Vagina (tissue), 2 donors: ENCODE measurements around the gene AQP10. TPM values are rescaled to one million over a fixed set of nuclear protein-coding genes. Genes with fewer than 3 reads are reported as not detected.

ENCODE experiments used
- DNase-seq, 2 donors: peaks; one replicate each; pipeline ENCODE4 v3.0.0-alpha.2; 2017; ENCODE audit errors: extremely low spot score in 2 of 2
- H3K27ac ChIP-seq: fragments of 200-600 bp; sonication (generic); one replicate; pipeline ENCODE4 v1.5.1; 2019
- H3K27me3 ChIP-seq: fragments of 200-600 bp; sonication (generic); one replicate; pipeline ENCODE4 v1.5.1; 2019
- H3K36me3 ChIP-seq, 2 donors: fragments of 200-600 bp; sonication (generic); one replicate each; pipeline ENCODE4 v1.5.1; 2017 to 2019
- H3K4me1 ChIP-seq: fragments of 200-600 bp; sonication (generic); one replicate; pipeline ENCODE4 v1.5.1; 2019
- H3K4me3 ChIP-seq, 2 donors: fragments of 200-600 bp; sonication (generic); 1 replicate in 1 of 2; 2 replicates in 1 of 2; pipeline ENCODE4 v1.5.1; 2016 to 2019
- H3K9me3 ChIP-seq: fragments of 200-600 bp; sonication (generic); one replicate; pipeline ENCODE4 v1.5.1; 2019
- POLR2A ChIP-seq, 2 donors: fragments of 450-650 bp; IDR thresholded peaks; one replicate each; pipeline ENCODE4 v1.6.1; 2017; ENCODE audit warnings: antibody characterized with exemption in 2 of 2, mild to moderate bottlenecking in 2 of 2, moderate library complexity in 2 of 2
- POLR2AphosphoS5 ChIP-seq, 2 donors: sonication (generic); formaldehyde crosslinking; IDR thresholded peaks; one replicate each; pipeline ENCODE4 v1.9.0; 2017; ENCODE audit warnings: antibody characterized with exemption in 2 of 2, mild to moderate bottlenecking in 2 of 2, low read depth in 1 of 2; ENCODE audit not compliant: insufficient read depth in 1 of 2
- intact Hi-C: fragments of 100-400 bp; cut with DNase I; formaldehyde crosslinking; loops from one replicate; pipeline ENCODE4 v1.15.1; 2023
- total RNA-seq: library from RNA; depleted of rRNA; stranded (reverse); fragments of >200 nt; gene quantifications from one replicate; pipeline ENCODE4 v1.2.3, GENCODE V29; 2016
- TF ChIP-seq, protein P1 (sequence below), 3 experiments: fragments of 450-650 bp in 2 of 3; fragments of 200-600 bp in 1 of 3; sonication (generic) in 1 of 3; IDR thresholded peaks; one replicate each; pipeline ENCODE4 v1.5.1; 2017 to 2019; ENCODE audit warnings: antibody characterized with exemption in 3 of 3, mild to moderate bottlenecking in 2 of 3, moderate library complexity in 2 of 3

AQP10 gene
- total RNA-seq, 1 donor from 2014 or later, result not detected

DNA sequence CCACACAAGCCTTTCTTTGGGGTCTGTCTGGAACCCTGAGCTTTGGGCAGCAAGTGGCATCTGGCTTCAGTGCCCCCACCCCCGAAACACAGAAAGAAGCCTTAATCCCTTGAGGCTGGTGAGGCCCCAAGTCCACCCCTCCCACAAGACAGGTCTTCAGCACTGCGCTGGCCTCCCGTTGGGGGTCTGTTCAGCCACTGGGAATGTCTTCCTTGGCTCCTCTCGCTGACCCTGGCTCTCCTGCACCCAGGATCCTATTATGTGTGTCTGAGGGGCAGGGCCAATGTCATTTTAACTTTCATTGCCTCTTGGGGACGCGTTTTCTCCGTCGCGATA, 31.3 kb downstream of the AQP10 start:
- H3K27me3 ChIP-seq, result no peaks in the 10 kb centered on the region
- peaks cover 22% of the 10 kb centered on the region for H3K4me1 ChIP-seq
- H3K27ac ChIP-seq, result peak overlapping the region; percentile 80
- H3K4me3 ChIP-seq, result peak overlapping the region; percentile 38 to 49
- no peak for DNase-seq
- no peaks in the 10 kb centered on the region for H3K9me3 ChIP-seq
- H3K36me3 ChIP-seq, result peaks cover 0 to 26% of the 10 kb centered on the region in 2 donors
- TF ChIP-seq, protein P1, sequence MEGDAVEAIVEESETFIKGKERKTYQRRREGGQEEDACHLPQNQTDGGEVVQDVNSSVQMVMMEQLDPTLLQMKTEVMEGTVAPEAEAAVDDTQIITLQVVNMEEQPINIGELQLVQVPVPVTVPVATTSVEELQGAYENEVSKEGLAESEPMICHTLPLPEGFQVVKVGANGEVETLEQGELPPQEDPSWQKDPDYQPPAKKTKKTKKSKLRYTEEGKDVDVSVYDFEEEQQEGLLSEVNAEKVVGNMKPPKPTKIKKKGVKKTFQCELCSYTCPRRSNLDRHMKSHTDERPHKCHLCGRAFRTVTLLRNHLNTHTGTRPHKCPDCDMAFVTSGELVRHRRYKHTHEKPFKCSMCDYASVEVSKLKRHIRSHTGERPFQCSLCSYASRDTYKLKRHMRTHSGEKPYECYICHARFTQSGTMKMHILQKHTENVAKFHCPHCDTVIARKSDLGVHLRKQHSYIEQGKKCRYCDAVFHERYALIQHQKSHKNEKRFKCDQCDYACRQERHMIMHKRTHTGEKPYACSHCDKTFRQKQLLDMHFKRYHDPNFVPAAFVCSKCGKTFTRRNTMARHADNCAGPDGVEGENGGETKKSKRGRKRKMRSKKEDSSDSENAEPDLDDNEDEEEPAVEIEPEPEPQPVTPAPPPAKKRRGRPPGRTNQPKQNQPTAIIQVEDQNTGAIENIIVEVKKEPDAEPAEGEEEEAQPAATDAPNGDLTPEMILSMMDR (IDR thresholded peaks at IDR 0.05), result no peak
- no peak for TF ChIP-seq POLR2AphosphoS5 (IDR thresholded peaks at IDR 0.05; ENCODE audit: insufficient read depth in 1 of 2, low read depth in 1 of 2)
- TF ChIP-seq POLR2A (IDR thresholded peaks at IDR 0.05), result no peak
- intact Hi-C loops, result no loop called here

DNA sequence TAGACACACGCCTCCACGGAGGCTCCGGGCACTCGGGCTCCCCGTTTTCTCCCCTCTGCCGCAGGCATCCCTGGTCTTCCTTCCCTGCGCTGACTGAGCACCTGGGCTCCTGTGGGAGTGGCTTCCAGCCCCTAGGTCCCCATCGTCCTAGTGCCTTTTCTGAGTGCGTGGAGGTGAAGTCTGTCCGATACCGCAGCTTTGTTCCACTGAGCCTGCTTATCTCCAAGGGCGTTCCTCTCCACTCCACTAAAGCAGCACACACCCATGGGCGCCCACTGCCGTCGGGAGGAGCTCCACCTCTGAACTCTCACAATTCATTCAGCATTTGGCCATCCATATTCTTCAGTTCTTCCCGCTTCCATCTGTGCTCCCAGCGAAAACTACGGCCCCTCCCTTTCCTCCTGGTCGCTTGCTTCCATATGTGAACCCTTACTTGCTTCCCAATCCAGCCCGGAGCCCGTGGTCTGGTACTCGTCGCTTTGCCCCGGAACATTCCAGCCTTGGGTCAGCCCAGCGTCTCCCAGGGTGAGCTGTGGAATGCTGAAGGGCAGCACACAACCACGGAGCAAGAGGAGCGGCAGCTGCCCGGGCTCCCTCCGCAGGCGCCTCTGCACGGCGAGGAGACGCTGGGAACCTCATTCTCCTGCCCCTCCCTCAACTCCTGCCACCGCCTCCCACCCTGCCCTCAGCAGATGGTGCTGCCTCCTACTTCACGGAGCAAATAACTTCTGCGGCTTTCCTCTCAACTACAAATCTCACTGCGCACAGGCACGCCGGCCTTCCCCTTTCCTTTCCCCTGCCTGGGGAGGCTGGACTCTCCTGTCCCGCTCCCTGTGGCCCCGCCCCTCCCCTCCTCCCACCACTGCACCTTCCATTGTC, 31.9 kb downstream of the AQP10 start:
- no peaks in the 10 kb centered on the region for H3K27me3 ChIP-seq
- H3K9me3 ChIP-seq, result no peaks in the 10 kb centered on the region
- peaks cover 22% of the 10 kb centered on the region for H3K4me1 ChIP-seq
- H3K27ac ChIP-seq, result peak overlapping the region; percentile 80
- peak overlapping the region; percentile 38 to 49 for H3K4me3 ChIP-seq
- DNase-seq, result no peak
- peaks cover 0 to 20% of the 10 kb centered on the region in 2 donors for H3K36me3 ChIP-seq
- no peak for TF ChIP-seq POLR2A (IDR thresholded peaks at IDR 0.05)
- peak in 1 of 2 donors; percentile 46 for TF ChIP-seq POLR2AphosphoS5 (IDR thresholded peaks at IDR 0.05; ENCODE audit: insufficient read depth in 1 of 2, low read depth in 1 of 2)
- intact Hi-C loops, result no loop called here

DNA sequence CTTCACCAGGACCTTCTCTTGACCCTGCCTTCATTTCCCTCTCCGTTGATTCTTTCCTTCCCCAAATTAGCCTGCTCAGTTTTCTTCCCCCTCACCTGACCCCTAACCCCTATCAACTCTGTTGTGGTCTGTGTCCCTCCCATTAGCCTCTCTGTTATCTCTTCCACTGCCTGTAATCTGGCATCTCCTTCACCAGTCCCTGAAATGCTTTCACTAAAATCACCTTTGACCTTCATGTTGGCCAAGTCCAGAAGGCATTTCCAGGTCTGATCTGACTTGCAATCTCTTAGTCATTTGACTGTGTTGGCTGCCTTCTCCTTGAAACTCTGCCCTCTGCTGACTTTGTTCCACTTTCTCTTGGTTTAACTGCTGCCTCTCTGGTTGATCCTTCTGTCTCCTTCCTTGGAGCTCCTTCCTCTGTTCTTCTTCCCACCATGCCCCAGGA, 32.6 kb downstream of the AQP10 start:
- H3K4me1 ChIP-seq, result peaks cover 22% of the 10 kb centered on the region
- H3K4me3 ChIP-seq, result peak overlapping the region; percentile 38 to 49
- H3K36me3 ChIP-seq, result peaks cover 0 to 13% of the 10 kb centered on the region in 2 donors
- DNase-seq, result no peak
- TF ChIP-seq, protein P1 (IDR thresholded peaks at IDR 0.05), result no peak
- TF ChIP-seq POLR2AphosphoS5 (IDR thresholded peaks at IDR 0.05; ENCODE audit: insufficient read depth in 1 of 2, low read depth in 1 of 2), result peak in 1 of 2 donors; percentile 32
- intact Hi-C loops, result no loop called here
- no peaks in the 10 kb centered on the region for H3K27me3 ChIP-seq
- no peaks in the 10 kb centered on the region for H3K9me3 ChIP-seq
- H3K27ac ChIP-seq, result peak overlapping the region; percentile 80

DNA sequence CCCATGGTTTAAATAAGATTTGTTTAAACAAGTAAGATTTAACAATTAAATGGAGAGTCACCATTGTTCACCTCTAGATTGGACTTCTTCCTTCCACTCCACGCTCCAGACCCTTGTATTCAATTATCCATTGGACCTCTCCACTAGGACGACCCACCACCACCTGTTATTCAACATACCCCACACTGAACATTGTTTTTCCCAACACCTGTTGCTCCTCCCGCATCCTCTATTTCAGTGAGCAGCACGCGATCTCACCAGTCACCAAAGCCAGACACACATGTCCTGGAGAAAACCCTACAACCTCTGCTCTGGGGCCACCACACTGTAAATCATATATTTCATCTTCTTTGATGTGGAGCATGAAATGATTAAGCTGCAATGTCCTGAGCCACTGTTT, 33.1 kb downstream of the AQP10 start:
- Histone ChIP-seq H3K4me1 (peaks cover 22% of the 10 kb centered on the region), H3K9me3 (no peaks in the 10 kb centered on the region), H3K36me3 (peaks cover 0 to 8% of the 10 kb centered on the region in 2 donors), H3K27me3 (no peaks in the 10 kb centered on the region), H3K27ac (no peak overlapping the region), H3K4me3 (no peak overlapping the region)
- TF ChIP-seq, protein P1 (IDR thresholded peaks at IDR 0.05), result no peak
- no peak for TF ChIP-seq POLR2A (IDR thresholded peaks at IDR 0.05)
- no peak for TF ChIP-seq POLR2AphosphoS5 (IDR thresholded peaks at IDR 0.05; ENCODE audit: insufficient read depth in 1 of 2, low read depth in 1 of 2)
- intact Hi-C loops, result no loop called here
- no peak for DNase-seq

DNA sequence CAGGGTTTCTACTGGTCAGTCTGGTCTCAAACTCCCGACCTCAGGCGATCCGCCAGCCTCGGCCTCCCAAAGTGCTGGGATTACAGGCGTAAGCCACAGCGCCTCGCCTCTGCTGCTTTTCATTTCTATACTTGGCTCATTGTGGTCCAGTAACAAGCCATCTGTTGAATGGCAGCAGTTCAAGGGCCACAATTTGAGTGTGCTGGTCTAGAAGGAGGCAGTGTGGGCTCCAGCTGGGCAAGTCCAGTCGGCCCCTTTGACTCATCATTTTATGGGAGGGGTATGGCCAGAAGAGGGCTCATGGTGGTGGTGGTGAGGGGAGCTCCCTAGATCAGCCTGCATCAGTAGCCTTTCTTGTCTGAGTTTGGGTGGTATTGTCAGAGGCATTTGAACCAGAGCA, 37.6 kb downstream of the AQP10 start:
- H3K36me3 ChIP-seq, result no peaks in the 10 kb centered on the region
- no peaks in the 10 kb centered on the region for H3K27me3 ChIP-seq
- intact Hi-C loops, result no loop called here
- no peak overlapping the region for H3K27ac ChIP-seq
- TF ChIP-seq, protein P1 (IDR thresholded peaks at IDR 0.05), result no peak
- TF ChIP-seq POLR2A (IDR thresholded peaks at IDR 0.05) (no peak), POLR2AphosphoS5 (IDR thresholded peaks at IDR 0.05; ENCODE audit: insufficient read depth in 1 of 2, low read depth in 1 of 2) (no peak)
- H3K4me3 ChIP-seq, result no peak overlapping the region
- no peak for DNase-seq
- no peaks in the 10 kb centered on the region for H3K9me3 ChIP-seq
- peaks cover 6% of the 10 kb centered on the region for H3K4me1 ChIP-seq
